K562 (cell line): ENCODE data around the gene RNF126. TPM values are rescaled to one million over a fixed set of nuclear protein-coding genes. Genes with fewer than 3 reads are reported as not detected.

ENCODE experiments used
- ATAC-seq: fragments of 200-7000 bp; cut with Tn5 transposase; 3 replicates; pipeline ENCODE4 v1.9.1; 2020; ENCODE audit warnings: moderate library complexity
- BruUV-seq: library from RNA; stranded (reverse); fragments of 400-500 nt; replicated peaks from 2 replicates; lab custom pipeline; 2021; lab: Mats Ljungman, UMichigan
- CTCF ChIA-PET: fragments of 300-600 bp; formaldehyde crosslinking; extraction: SDS; loops from one replicate; lab custom pipeline; 2021; ENCODE audit warnings: low intra/inter-chr PET ratio; lab: Yijun Ruan, JAX
- POLR2A ChIA-PET: fragments of 300-600, 350-650 bp; sonication (Branson Sonifier 250); formaldehyde crosslinking; extraction: SDS; loops from one replicate; lab custom pipeline; 2021; ENCODE audit warnings: antibody characterized with exemption, inconsistent platforms; lab: Yijun Ruan, JAX
- DNase-seq, 4 experiments: peaks; one replicate each; pipeline versions ENCODE4 v3.0.0 to v3.0.0-alpha.2; 2011 to 2018; ENCODE audit warnings: low spot score in 3 of 4, mixed read lengths in 3 of 4; ENCODE audit errors: extremely low read depth in 1 of 4
- FAIRE-seq: peaks from 2 replicates; lab custom pipeline; 2011; peaks lifted over from hg19 to GRCh38; lab: Jason Lieb, UNC
- H2AFZ ChIP-seq: 2 replicates; pipeline ENCODE4 v1.6.0; 2011; ENCODE audit warnings: low read depth, low read length, control low read depth, inconsistent platforms
- H3K27ac ChIP-seq: fragments of 200-600 bp; 3 replicates; pipeline ENCODE4 v1.8.0; 2011; ENCODE audit warnings: low read depth, mild to moderate bottlenecking, control low read depth, inconsistent platforms, low read length, moderate library complexity, mixed read lengths; ENCODE audit errors: extremely low read depth
- H3K27me3 ChIP-seq, 2 experiments: fragments of 300-600 bp in 1 of 2; 2 replicates in 1 of 2; 3 replicates in 1 of 2; pipeline versions ENCODE4 v1.6.0 to v1.8.0; 2011; ENCODE audit warnings: inconsistent platforms in 2 of 2, low read length in 2 of 2, mild to moderate bottlenecking in 1 of 2, mixed read lengths in 1 of 2, moderate library complexity in 1 of 2; ENCODE audit not compliant: control insufficient read depth in 2 of 2, insufficient read depth in 2 of 2
- H3K36me3 ChIP-seq: fragments of 300-600 bp; 3 replicates; pipeline ENCODE4 v1.8.0; 2011; ENCODE audit warnings: mild to moderate bottlenecking, low read length, inconsistent platforms; ENCODE audit not compliant: control insufficient read depth, insufficient read depth
- H3K4me1 ChIP-seq, 2 experiments: fragments of 200-600 bp in 1 of 2; replicated peaks in 1 of 2; 2 replicates in 1 of 2; 3 replicates in 1 of 2; pipeline versions ENCODE4 v1.5.1 to v1.8.0; 2011; ENCODE audit warnings: inconsistent platforms in 2 of 2, low read length in 2 of 2, mild to moderate bottlenecking in 1 of 2, mixed read lengths in 1 of 2, moderate library complexity in 1 of 2; ENCODE audit not compliant: control insufficient read depth in 2 of 2, insufficient read depth in 2 of 2
- H3K4me2 ChIP-seq: 2 replicates; pipeline ENCODE4 v1.6.1; 2011; ENCODE audit warnings: low read length, control low read depth, inconsistent platforms, mixed read lengths; ENCODE audit not compliant: insufficient read depth
- H3K4me3 ChIP-seq: fragments of 200-600 bp; sonication (generic), shearing (Covaris generic); 2 replicates; pipeline ENCODE4 v1.5.1; 2016; ENCODE audit warnings: control low read depth, inconsistent platforms
- H3K79me2 ChIP-seq: fragments of 200-600 bp; 3 replicates; pipeline ENCODE4 v1.8.0; 2011; ENCODE audit warnings: low read length, inconsistent platforms; ENCODE audit not compliant: control insufficient read depth, insufficient read depth
- H3K9ac ChIP-seq, 2 experiments: 2 replicates each; pipeline versions ENCODE4 v1.6.0 to v1.6.1; 2011; ENCODE audit warnings: low read depth in 2 of 2, low read length in 2 of 2, control low read depth in 1 of 2, inconsistent platforms in 1 of 2, mild to moderate bottlenecking in 1 of 2, mixed read lengths in 1 of 2; ENCODE audit not compliant: insufficient read depth in 1 of 2
- H3K9me1 ChIP-seq: one replicate; pipeline ENCODE4 v1.6.0; 2011; ENCODE audit warnings: inconsistent platforms, mild to moderate bottlenecking, low read length, moderate library complexity; ENCODE audit not compliant: control insufficient read depth, insufficient read depth
- H3K9me3 ChIP-seq: replicated peaks from 2 replicates; pipeline ENCODE4 v1.5.1; 2011; ENCODE audit warnings: low read depth, low read length, inconsistent platforms; ENCODE audit not compliant: control insufficient read depth, insufficient read depth
- H4K20me1 ChIP-seq: replicated peaks from 2 replicates; pipeline ENCODE4 v1.6.1; 2011; ENCODE audit warnings: low read length, inconsistent platforms, mixed read lengths; ENCODE audit not compliant: control insufficient read depth, insufficient read depth
- AFF1 ChIP-seq, 2 experiments: fragments of 450-650 bp; IDR thresholded peaks; 2 replicates each; pipeline ENCODE4 v1.6.1; 2018; ENCODE audit warnings: mild to moderate bottlenecking in 2 of 2, low read depth in 1 of 2; ENCODE audit not compliant: partially characterized antibody in 2 of 2
- NR2C1 ChIP-seq, 2 experiments: fragments of 450-650 bp; IDR thresholded peaks; 2 replicates each; pipeline ENCODE4 v1.6.1; 2017; ENCODE audit warnings: mild to moderate bottlenecking in 2 of 2, antibody characterized with exemption in 1 of 2, inconsistent platforms in 1 of 2, missing compliant biosample characterization in 1 of 2, missing genetic modification characterization in 1 of 2
- POLR2G ChIP-seq: fragments of 200-400 bp; formaldehyde crosslinking; IDR thresholded peaks from 2 replicates; pipeline ENCODE4 v1.6.1; 2017; ENCODE audit warnings: low read depth, mild to moderate bottlenecking, antibody characterized with exemption, low read length, moderate library complexity
- SRF ChIP-seq, 2 experiments: fragments of 250-450, 450-650 bp in 1 of 2; sonication (Bioruptor Pico) in 1 of 2; sonication (generic) in 1 of 2; formaldehyde crosslinking; IDR thresholded peaks; 2 replicates each; pipeline versions ENCODE4 v1.5.0 to v1.5.1; 2020 to 2022; ENCODE audit warnings: mild to moderate bottlenecking in 1 of 2, missing genetic modification reagents in 1 of 2
- STAT6 ChIP-seq: sonication (generic); formaldehyde crosslinking; IDR thresholded peaks from 2 replicates; pipeline ENCODE4 v1.8.1; 2023; ENCODE audit warnings: mild to moderate bottlenecking, missing genetic modification reagents
- TEAD1 ChIP-seq, 2 experiments: fragments of 450-650 bp in 1 of 2; sonication (generic) in 1 of 2; formaldehyde crosslinking; IDR thresholded peaks; 2 replicates each; pipeline versions ENCODE4 v1.4.0 to v1.8.0; 2020 to 2022; ENCODE audit warnings: mild to moderate bottlenecking in 2 of 2, missing genetic modification reagents in 1 of 2
- WGBS: fragments of 100-300 bp; shearing (Covaris generic); methylation state at CpG from one replicate; pipeline ENCODE4 v1.1.6; 2016; ENCODE audit warnings: low coverage, mixed read lengths; ENCODE audit not compliant: insufficient coverage; ENCODE audit errors: missing lambda C conversion rate; 5-methylcytosine and 5-hydroxymethylcytosine counted together
- in situ Hi-C: fragments of 300-500 bp; cut with MboI; formaldehyde crosslinking; loops from 4 replicates; pipeline ENCODE4 v1.15.0; 2018; ENCODE audit warnings: inconsistent platforms, mixed read lengths
- intact Hi-C: fragments of 100-400 bp; cut with micrococcal nuclease; formaldehyde crosslinking; loops from 2 replicates; pipeline ENCODE4 v1.14.2; 2022
- polyA plus RNA-seq, 8 experiments: library from polyadenylated mRNA; depleted of rRNA in 4 of 8; stranded (reverse) in 5 of 8; unstranded in 3 of 8; fragments of >200 nt; fragmentation: Nextera tagmentation in 2 of 8; fragmentation: Illumina TruSeq in 1 of 8; extraction: Ambion mirVana in 2 of 8; extraction: Trizol in 1 of 8; gene quantifications; 2 replicates each; pipeline versions ENCODE4 v1.2.1 to v1.2.3, GENCODE V29; 2011 to 2014; ENCODE audit warnings: inconsistent platforms in 1 of 8, missing spikeins in 1 of 8
- total RNA-seq, 7 experiments: library from RNA; depleted of rRNA in 6 of 7; stranded (reverse); fragments of >200 nt in 6 of 7; fragmentation: Illumina TruSeq in 2 of 7; extraction: Trizol in 2 of 7; gene quantifications; 2 replicates each; pipeline versions ENCODE4 v1.2.1 to v1.2.3, GENCODE V29; 2011 to 2021; ENCODE audit warnings: low replicate concordance in 1 of 7
- TF ChIP-seq, protein P1 (sequence below): fragments of 250-450 bp; sonication (Bioruptor Pico); IDR thresholded peaks from 2 replicates; pipeline ENCODE4 v1.4.0; 2020; ENCODE audit warnings: borderline replicate concordance
- TF ChIP-seq, protein P2 (sequence below): sonication (generic); formaldehyde crosslinking; IDR thresholded peaks from 2 replicates; pipeline ENCODE4 v1.8.1; 2023; ENCODE audit warnings: mild to moderate bottlenecking, missing genetic modification reagents

Gene RNF126
- total and polyA plus RNA-seq, 9 of the 15 experiments (the other 6 are each of a cell fraction or from before 2014, with no cell fraction given): 0.27 to 101 (median 12.3) TPM

- in situ Hi-C loops: no loop called here
- Histone ChIP-seq H3K27me3 (no peaks in the 10 kb centered on the region), H3K27ac (no peak overlapping the region), H3K9ac (no peak overlapping the region)
- ATAC-seq: no peak
- FAIRE-seq: no peak
- TF ChIP-seq AFF1 (IDR thresholded peaks at IDR 0.05; ENCODE audit: low read depth in 1 of 2, partially characterized antibody in 2 of 2) (no peak), NR2C1 (IDR thresholded peaks at IDR 0.05) (no peak), NR2C1 (tag; IDR thresholded peaks at IDR 0.05) (no peak), TEAD1 (CRISPR knock-in tag; IDR thresholded peaks at IDR 0.05) (no peak), POLR2G (peak; percentile 37; the same call in 1 of the 2 replicates), SRF (CRISPR knock-in tag; IDR thresholded peaks at IDR 0.05) (no peak), STAT6 (CRISPR knock-in tag) (no peak)
- TF ChIP-seq, protein P1, sequence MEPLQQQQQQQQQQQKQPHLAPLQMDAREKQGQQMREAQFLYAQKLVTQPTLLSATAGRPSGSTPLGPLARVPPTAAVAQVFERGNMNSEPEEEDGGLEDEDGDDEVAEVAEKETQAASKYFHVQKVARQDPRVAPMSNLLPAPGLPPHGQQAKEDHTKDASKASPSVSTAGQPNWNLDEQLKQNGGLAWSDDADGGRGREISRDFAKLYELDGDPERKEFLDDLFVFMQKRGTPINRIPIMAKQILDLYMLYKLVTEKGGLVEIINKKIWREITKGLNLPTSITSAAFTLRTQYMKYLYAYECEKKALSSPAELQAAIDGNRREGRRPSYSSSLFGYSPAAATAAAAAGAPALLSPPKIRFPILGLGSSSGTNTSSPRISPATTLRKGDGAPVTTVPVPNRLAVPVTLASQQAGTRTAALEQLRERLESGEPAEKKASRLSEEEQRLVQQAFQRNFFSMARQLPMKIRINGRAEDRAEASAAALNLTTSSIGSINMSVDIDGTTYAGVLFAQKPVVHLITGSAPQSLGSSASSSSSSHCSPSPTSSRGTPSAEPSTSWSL (CRISPR knock-in tag): no peak
- TF ChIP-seq, protein P2, sequence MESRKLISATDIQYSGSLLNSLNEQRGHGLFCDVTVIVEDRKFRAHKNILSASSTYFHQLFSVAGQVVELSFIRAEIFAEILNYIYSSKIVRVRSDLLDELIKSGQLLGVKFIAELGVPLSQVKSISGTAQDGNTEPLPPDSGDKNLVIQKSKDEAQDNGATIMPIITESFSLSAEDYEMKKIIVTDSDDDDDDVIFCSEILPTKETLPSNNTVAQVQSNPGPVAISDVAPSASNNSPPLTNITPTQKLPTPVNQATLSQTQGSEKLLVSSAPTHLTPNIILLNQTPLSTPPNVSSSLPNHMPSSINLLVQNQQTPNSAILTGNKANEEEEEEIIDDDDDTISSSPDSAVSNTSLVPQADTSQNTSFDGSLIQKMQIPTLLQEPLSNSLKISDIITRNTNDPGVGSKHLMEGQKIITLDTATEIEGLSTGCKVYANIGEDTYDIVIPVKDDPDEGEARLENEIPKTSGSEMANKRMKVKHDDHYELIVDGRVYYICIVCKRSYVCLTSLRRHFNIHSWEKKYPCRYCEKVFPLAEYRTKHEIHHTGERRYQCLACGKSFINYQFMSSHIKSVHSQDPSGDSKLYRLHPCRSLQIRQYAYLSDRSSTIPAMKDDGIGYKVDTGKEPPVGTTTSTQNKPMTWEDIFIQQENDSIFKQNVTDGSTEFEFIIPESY (CRISPR knock-in tag): peak; percentile 37; the same call in 1 of the 2 replicates
- TF ChIP-seq, all 486 proteins: peak for 2
- H3K9me3 ChIP-seq: no peaks in the 10 kb centered on the region; the same call in 1 of the 2 replicates
- H3K4me2 ChIP-seq: no peak overlapping the region
- POLR2A ChIA-PET: no interaction called here
- no peaks in the 10 kb centered on the region for H3K9me1 ChIP-seq
- intact Hi-C loops: no loop called here
- DNase-seq: no peak
- no peaks in the 10 kb centered on the region for H3K79me2 ChIP-seq
- H3K4me3 ChIP-seq: no peak overlapping the region
- peaks cover 66% of the 10 kb centered on the region; the same call in 2 of the 3 replicates for H3K36me3 ChIP-seq
- BruUV-seq: no TSS peak
- H3K4me1 ChIP-seq: peaks cover 4 to 22% of the 10 kb centered on the region in 2 experiments
- H2AFZ ChIP-seq: no peak overlapping the region
- WGBS: 100% methylated on average over 7 of the region's 97 CpGs
- CTCF ChIA-PET: no interaction called here
- no peaks in the 10 kb centered on the region for H4K20me1 ChIP-seq
Observed at GRCh38 chr19:616062-616700, 46.8 kb downstream of the RNF126 start.
